ENCODE data around the gene ALK. TPM values are rescaled to one million over a fixed set of nuclear protein-coding genes. Genes with fewer than 3 reads are reported as not detected.
A peak's percentile ranks its signal among the peaks of the same experiment; 100 is the strongest.

ALK gene
- total RNA-seq, 1 donor: under 0.01 TPM

DNA sequence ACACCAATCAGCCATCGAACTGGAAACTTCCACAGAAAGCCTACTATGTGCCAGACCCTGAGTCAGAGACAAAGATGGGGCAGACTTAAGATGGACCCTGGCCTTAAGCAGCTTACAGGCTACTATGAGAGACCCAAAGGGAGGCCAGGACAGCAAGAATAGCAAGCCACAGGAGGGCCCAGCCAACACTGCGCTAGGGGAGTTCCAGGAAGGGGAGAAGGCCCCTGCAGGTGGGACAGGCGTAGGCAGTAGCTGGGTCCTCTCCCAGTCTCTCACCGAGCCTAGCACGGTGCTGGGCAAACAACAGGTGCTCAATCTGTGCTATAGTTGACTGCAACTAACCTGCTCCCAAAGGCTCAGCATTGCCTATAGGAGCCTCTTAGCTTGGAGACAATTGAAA, 670.0 kb downstream of the ALK start:
- Histone ChIP-seq H3K4me1 (ENCODE audit: insufficient read depth, low read length) (peaks cover 4% of the 10 kb centered on the region), H3K27me3 (ENCODE audit: insufficient read depth, low read length) (peaks cover 8% of the 10 kb centered on the region)
- TF ChIP-seq, protein P1, sequence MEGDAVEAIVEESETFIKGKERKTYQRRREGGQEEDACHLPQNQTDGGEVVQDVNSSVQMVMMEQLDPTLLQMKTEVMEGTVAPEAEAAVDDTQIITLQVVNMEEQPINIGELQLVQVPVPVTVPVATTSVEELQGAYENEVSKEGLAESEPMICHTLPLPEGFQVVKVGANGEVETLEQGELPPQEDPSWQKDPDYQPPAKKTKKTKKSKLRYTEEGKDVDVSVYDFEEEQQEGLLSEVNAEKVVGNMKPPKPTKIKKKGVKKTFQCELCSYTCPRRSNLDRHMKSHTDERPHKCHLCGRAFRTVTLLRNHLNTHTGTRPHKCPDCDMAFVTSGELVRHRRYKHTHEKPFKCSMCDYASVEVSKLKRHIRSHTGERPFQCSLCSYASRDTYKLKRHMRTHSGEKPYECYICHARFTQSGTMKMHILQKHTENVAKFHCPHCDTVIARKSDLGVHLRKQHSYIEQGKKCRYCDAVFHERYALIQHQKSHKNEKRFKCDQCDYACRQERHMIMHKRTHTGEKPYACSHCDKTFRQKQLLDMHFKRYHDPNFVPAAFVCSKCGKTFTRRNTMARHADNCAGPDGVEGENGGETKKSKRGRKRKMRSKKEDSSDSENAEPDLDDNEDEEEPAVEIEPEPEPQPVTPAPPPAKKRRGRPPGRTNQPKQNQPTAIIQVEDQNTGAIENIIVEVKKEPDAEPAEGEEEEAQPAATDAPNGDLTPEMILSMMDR (IDR thresholded peaks at IDR 0.05; ENCODE audit: extremely low read depth, low read depth, low read length): no peak

DNA sequence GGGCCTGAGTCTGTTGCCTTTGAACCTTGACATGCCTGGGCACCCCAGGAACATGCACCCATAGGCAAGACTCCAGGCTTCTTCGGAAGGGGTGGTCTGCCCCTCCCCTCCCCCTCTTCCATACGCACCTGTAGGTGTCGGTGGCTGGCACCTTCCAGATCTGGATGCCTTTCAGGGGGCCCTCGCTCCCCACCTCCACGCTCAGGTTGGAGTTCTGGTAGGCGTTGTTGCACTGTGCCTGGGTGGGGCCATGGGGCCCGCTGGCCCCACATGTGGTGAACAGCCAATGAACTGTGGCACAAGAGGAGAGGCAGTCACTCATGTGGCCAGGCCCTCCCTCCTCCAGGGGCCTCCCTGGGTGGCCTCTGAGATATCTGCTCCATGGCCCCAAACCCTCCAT, 670.4 kb downstream of the ALK start:
- DNase-seq (ENCODE audit: insufficient read length, low spot score, missing footprints): no peak
- Histone ChIP-seq H2AFZ (ENCODE audit: low read length) (no peak overlapping the region), H4K20me1 (ENCODE audit: insufficient read depth, low read length) (no peaks in the 10 kb centered on the region), H3K36me3 (ENCODE audit: insufficient read depth, low read length) (no peaks in the 10 kb centered on the region), H3K4me2 (ENCODE audit: insufficient read depth, low read length) (no peak overlapping the region), H3K9me3 (ENCODE audit: low read depth, low read length) (no peaks in the 10 kb centered on the region), H3K4me3 (ENCODE audit: insufficient read depth, low read length) (no peak overlapping the region), H3K4me1 (ENCODE audit: insufficient read depth, low read length) (peaks cover 4% of the 10 kb centered on the region), H3K79me2 (ENCODE audit: insufficient read depth, low read length) (no peaks in the 10 kb centered on the region), H3K27me3 (ENCODE audit: insufficient read depth, low read length) (peaks cover 4% of the 10 kb centered on the region), H3K27ac (ENCODE audit: low read depth, low read length) (no peak overlapping the region)
- TF ChIP-seq, protein P1 (IDR thresholded peaks at IDR 0.05; ENCODE audit: extremely low read depth, low read depth, low read length): no peak

More for the DNA sequence above, 670.0 kb downstream of the ALK start:
- Histone ChIP-seq H3K79me2 (ENCODE audit: insufficient read depth, low read length) (no peaks in the 10 kb centered on the region), H3K27ac (ENCODE audit: low read depth, low read length) (no peak overlapping the region), H4K20me1 (ENCODE audit: insufficient read depth, low read length) (no peaks in the 10 kb centered on the region), H3K4me2 (ENCODE audit: insufficient read depth, low read length) (no peak overlapping the region), H3K4me3 (ENCODE audit: insufficient read depth, low read length) (no peak overlapping the region), H3K9me3 (ENCODE audit: low read depth, low read length) (no peaks in the 10 kb centered on the region), H2AFZ (ENCODE audit: low read length) (no peak overlapping the region), H3K36me3 (ENCODE audit: insufficient read depth, low read length) (no peaks in the 10 kb centered on the region)
- no peak for DNase-seq (ENCODE audit: insufficient read length, low spot score, missing footprints)

DNA sequence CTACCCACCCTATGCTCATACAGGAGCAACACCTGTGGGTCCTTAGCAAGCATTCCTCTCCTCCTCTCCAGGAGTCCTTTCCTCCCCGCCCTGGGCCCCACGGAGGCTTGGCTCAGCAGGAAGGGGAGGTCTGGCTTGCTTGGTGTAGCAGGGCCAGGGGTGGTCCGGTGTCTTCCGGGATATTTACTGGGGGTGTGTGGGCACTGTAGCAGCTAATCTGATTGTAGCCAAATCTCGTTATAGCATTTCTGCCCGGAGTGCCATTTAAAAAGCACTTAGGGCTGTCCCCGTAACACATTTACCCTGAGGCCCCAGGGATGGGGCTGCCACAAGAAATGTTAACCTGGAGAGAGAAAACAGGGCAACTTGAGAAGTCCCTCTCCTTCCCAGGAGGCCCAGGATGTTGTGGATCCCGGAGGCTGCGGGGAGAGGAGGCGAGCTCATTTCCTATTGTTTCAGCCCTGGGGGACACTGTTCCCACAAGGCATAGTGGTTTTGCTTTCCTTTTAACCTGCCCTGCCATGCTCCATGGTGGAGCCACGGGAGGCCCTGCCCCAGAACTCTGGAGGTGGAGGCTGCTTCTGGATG, 671.6 kb downstream of the ALK start:
- no peaks in the 10 kb centered on the region for H3K9me3 ChIP-seq (ENCODE audit: low read depth, low read length)
- H2AFZ ChIP-seq (ENCODE audit: low read length): no peak overlapping the region
- no peaks in the 10 kb centered on the region for H3K36me3 ChIP-seq (ENCODE audit: insufficient read depth, low read length)
- no peak overlapping the region for H3K4me3 ChIP-seq (ENCODE audit: insufficient read depth, low read length)
- DNase-seq (ENCODE audit: insufficient read length, low spot score, missing footprints): peak; percentile 76
- H4K20me1 ChIP-seq (ENCODE audit: insufficient read depth, low read length): no peaks in the 10 kb centered on the region
- H3K79me2 ChIP-seq (ENCODE audit: insufficient read depth, low read length): no peaks in the 10 kb centered on the region
- TF ChIP-seq, protein P1 (IDR thresholded peaks at IDR 0.05; ENCODE audit: extremely low read depth, low read depth, low read length): no peak
- H3K4me1 ChIP-seq (ENCODE audit: insufficient read depth, low read length): peaks cover 4% of the 10 kb centered on the region
- H3K4me2 ChIP-seq (ENCODE audit: insufficient read depth, low read length): no peak overlapping the region
- no peak overlapping the region for H3K27ac ChIP-seq (ENCODE audit: low read depth, low read length)
- H3K27me3 ChIP-seq (ENCODE audit: insufficient read depth, low read length): no peaks in the 10 kb centered on the region

DNA sequence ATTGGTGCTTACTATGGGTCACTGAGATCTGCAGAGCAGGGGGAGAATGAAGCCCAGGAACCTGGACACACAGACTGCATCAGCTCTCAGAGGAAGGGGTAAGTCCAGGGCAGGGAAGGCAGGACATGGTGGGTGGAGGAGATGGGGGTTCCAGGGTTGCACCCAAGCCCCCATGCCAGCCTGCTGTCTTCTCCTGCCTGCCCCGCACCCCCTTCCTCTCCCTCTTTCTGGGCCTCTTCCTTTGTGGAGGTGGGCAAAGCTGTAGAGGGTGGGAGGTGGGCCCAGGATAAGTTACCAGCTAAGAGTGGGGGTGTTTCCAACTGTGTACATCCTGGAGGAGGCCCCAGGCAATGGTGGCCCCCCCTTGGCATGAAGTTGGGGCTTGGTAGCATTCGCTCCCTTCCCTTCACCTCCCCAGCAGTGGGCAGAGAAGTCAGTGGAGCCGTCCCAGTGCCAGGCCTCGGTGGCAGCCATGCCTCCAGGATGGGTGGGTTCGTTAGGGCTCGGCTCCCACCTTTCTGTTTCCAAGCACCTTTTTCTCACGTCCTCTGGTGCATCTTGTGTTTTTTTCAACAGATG, 674.0 kb downstream of the ALK start:
- H3K4me2 ChIP-seq (ENCODE audit: insufficient read depth, low read length): no peak overlapping the region
- no peak overlapping the region for H3K4me3 ChIP-seq (ENCODE audit: insufficient read depth, low read length)
- peaks cover 3% of the 10 kb centered on the region for H3K27me3 ChIP-seq (ENCODE audit: insufficient read depth, low read length)
- no peaks in the 10 kb centered on the region for H4K20me1 ChIP-seq (ENCODE audit: insufficient read depth, low read length)
- DNase-seq (ENCODE audit: insufficient read length, low spot score, missing footprints): peak; percentile 82
- H3K9me3 ChIP-seq (ENCODE audit: low read depth, low read length): no peaks in the 10 kb centered on the region
- TF ChIP-seq, protein P1 (IDR thresholded peaks at IDR 0.05; ENCODE audit: extremely low read depth, low read depth, low read length): no peak
- H2AFZ ChIP-seq (ENCODE audit: low read length): no peak overlapping the region
- H3K27ac ChIP-seq (ENCODE audit: low read depth, low read length): no peak overlapping the region
- H3K4me1 ChIP-seq (ENCODE audit: insufficient read depth, low read length): no peaks in the 10 kb centered on the region
- no peaks in the 10 kb centered on the region for H3K36me3 ChIP-seq (ENCODE audit: insufficient read depth, low read length)
- H3K79me2 ChIP-seq (ENCODE audit: insufficient read depth, low read length): no peaks in the 10 kb centered on the region

Measured in osteoblast (primary cell).